Midbrain (tissue), 1 donor: ENCODE measurements around the gene GOLGA5.
"Not testable (repeated sequence)": the region's sequence is repeated elsewhere in the genome, so short reads cannot be mapped to it uniquely, and the experiment has no call there.

Source experiments
- DNase-seq: peaks from one replicate; lab custom pipeline; 2025; lab: John Stamatoyannopoulos, UW

Gene GOLGA5, protein sequence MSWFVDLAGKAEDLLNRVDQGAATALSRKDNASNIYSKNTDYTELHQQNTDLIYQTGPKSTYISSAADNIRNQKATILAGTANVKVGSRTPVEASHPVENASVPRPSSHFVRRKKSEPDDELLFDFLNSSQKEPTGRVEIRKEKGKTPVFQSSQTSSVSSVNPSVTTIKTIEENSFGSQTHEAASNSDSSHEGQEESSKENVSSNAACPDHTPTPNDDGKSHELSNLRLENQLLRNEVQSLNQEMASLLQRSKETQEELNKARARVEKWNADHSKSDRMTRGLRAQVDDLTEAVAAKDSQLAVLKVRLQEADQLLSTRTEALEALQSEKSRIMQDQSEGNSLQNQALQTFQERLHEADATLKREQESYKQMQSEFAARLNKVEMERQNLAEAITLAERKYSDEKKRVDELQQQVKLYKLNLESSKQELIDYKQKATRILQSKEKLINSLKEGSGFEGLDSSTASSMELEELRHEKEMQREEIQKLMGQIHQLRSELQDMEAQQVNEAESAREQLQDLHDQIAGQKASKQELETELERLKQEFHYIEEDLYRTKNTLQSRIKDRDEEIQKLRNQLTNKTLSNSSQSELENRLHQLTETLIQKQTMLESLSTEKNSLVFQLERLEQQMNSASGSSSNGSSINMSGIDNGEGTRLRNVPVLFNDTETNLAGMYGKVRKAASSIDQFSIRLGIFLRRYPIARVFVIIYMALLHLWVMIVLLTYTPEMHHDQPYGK

DNA sequence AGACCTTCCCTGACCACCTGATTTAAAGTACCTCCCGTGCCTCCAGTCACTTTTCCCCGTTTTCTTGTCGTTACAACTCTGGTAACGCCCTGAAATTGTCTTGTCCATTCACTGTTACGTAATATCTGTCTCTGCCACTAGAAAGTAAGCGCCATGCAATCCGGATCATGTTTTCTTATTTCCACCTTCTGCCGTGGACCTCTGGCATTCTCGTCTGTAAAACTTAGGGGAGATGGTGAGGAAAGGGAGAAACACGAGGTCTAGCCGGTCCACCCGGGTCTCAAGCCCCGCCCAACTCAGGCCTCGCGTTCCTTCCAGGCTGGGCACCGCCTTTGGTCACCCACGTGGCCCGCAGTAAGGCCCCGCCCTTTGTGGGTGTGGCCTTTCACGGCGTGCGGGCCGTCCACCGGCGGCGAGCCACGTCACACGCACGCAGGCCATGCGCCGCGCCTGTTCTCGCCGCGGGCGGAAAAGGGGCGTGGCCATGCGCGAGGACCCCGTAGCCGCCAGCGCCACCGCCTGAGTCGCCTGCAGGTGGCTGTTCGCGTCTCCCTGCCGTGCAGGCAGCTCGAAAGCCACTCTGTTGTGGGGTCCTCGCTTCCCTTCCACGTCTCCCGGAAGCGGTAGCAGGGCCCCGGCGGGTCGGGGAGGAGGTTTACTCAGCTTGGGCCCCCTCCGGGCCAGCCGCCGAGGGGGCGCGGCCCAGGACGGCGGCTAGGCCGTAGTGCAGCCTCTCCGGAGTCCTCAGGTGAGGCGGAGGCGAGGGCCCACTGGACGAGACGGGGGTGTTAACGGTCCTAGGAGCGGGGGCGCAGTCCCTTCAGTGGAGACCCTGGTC is at the start of gene GOLGA5:
TSS of gene GOLGA5 (plus strand) at position 597 of the 838 bp plus-strand sequence. CDS start 3,133 bp downstream, outside the sequence.
- peak; percentile 99 for DNase-seq

DNA sequence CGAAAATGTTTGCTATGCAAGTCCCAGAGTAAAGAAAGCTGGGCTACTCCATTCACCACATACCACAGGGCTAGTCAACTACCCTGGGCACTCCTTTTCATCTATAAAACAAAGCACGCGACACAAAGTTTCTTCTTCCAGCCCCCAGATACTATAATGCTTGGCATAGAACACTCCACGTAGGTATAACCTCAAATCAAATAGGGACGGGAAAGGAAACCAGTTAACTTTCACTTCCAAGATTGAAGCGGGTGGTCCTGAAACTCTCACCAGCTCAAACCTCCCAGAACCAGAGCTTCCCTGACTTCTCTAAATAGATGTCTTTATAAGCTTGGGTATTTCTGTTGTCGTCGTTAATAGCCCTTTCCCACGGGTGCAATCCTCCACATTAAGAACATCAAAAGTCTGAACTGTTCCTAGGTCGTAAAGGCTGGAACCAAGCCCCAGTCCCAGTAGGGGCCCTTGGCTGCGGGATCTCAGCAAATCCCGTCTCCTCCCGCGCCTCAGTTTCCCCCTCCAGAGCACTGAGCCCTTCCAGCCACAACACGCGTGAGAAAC is 46.3 kb upstream of the GOLGA5 start:
- DNase-seq: peak; percentile 27

- peak; percentile 97 for DNase-seq
Measured at GRCh38 chr14:92748259-92749016, 45.7 kb upstream of the GOLGA5 start, which contains the start of gene LGMN. TSS of gene LGMN (minus strand) at chr14:92748627. CDS start at chr14:92732786, 15,841 bp downstream.

DNA sequence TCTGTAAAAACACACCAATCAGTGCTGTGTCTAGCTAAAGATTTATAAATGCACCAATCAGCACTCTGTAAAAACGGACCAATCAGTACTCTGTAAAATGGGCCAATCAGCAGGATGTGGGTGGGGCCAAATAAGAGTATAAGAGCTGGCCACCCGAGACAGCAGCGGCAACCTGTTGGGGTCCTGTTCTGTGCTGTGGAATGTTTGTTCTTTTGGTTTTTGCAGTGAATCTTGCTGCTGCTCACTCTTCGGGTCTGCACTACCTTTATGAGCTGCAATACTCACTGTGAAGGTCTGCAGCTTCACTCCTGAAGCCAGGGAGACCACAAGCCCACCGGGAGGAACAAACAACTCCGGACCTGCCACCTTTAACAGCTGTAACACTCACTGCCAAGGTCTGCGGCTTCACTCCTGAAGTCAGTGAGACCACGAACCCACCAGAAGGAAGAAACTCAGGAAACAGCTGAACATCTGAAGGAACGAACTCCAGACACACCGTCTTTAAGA is 43.8 kb upstream of the GOLGA5 start:
- DNase-seq: not testable (repeated sequence)

DNA sequence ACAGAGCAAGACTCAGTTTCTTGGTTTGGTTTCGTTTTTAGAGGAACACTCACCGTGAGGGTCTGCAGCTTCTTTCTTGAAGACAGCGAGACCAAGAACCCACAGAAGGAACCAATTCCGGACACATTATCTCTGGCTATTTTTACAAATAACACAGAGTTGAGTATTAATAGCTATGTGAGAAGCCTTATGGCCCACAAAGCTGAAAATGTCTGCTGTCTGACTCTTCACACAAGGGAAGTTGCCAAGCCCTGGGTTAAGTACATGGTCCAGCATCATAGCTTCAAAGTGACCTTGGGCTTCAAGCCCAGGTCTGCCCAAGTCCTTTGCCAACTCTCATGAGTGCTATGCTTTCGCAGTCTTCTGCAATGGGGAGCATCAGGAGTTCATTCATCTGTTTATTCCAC is 43.1 kb upstream of the GOLGA5 start:
- DNase-seq: no peak

GRCh38 chr14:92751819-92752218 is 42.3 kb upstream of the GOLGA5 start:
- DNase-seq: no peak

- DNase-seq: no peak
Measured at GRCh38 chr14:92753250-92753649, 40.9 kb upstream of the GOLGA5 start.

- no peak for DNase-seq
Measured at GRCh38 chr14:92754966-92755365, 39.1 kb upstream of the GOLGA5 start.

DNA sequence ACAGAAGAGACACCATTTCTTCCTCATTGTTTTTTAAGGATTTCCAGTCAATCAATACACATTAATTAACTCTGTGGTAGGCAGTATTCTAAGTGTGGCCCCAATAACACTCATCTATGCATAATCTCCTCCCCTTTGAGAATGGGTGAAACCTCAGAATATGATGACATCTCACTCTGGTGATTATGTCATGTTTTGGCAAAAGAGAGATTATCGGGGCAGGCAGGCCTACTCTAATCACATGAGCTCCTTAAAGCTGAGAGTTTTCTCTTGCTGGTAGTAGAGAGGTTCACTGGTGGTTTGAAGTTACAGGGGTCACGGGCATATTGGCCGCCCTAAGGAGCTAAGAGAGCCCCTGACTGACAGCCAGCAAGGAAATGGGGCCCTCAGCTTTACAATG is 38.6 kb upstream of the GOLGA5 start:
- DNase-seq: no peak

GRCh38 chr14:92756446-92756845 is 37.7 kb upstream of the GOLGA5 start:
- DNase-seq: no peak

- no peak for DNase-seq
Measured at GRCh38 chr14:92759300-92759678, 34.8 kb upstream of the GOLGA5 start.

- no peak for DNase-seq
Measured at GRCh38 chr14:92759679-92760523, 34.2 kb upstream of the GOLGA5 start.

DNA sequence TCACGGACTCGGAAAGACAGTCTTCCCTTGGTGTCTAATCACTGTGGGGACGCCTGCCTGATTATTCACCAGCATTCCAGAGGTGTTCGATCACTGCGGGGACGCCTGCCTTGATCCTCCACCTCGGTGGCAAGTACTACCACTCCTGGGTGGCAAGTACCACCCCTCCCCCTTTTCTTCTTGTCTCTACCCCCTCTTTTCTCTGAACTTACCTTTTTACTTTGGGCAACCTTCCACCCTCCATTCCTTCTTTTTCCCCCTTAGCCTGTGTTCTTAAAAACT is 33.6 kb upstream of the GOLGA5 start:
- no peak for DNase-seq

DNA sequence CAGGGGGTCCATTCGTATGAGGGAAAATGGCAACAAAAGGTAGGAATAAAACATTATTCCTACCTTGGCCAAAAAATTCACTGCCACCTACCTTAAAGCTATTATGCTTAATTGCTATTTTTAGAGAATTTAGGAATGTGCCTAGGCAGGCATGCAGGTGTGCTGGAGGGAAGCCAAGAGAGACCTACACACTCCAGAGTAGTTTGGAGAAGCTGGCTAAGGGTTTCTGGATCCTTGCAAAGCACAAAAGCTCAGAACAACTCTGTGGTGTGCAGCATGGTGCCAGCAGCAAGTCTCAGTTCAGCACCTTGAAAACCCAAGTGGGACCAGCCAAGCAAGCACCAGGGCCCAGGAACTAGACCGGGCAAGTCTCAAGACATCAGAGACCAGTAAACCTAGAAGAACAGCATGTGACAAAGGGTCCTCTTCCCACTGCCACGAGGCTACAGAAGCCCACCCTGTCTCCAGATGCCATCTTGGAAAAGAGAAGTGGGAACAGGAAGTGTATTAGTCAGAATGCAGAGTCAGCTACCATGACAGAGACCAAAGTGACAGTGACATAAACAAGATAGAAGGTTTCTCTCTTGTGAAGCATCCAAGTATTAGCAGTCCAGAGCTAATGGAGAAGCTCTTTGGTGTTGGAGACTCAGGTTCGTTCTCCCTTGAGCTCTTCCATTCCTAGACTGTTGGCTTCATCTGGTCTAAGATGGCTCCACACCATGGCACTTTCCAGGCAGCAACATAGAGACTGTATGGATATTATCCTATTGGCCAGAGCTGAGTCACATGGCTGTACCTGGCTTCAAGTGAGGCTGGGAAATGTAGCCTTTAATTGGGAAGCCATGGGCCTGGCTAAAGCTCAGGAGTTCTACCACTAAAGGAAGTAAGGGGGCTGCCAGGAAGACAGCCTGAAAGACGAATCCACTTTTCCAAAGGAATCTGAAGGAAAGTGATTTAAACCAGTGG is 30.2 kb upstream of the GOLGA5 start:
- DNase-seq: not testable (repeated sequence)

- DNase-seq: not testable (repeated sequence)
Measured at GRCh38 chr14:92768236-92768635, 25.9 kb upstream of the GOLGA5 start.

DNA sequence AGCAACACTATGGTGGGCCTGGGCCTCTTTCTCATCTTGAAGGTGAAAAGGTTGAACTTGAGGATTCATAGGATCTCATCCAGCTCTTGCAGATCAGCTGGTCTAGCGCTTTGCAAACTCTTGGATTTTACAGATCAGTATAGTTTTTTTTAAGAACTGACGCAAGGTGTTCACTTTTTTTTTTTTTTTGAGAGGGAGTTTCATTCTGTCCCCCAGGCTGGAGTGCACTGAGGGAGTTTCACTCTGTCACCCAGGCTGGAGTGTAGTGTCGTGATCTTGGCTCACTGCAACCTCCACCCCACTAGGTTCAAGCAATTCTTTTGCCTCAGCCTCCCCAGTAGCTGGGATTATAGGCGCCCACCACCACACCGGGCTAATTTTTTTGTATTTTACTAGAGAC is 25.3 kb upstream of the GOLGA5 start:
- DNase-seq: no peak

DNA sequence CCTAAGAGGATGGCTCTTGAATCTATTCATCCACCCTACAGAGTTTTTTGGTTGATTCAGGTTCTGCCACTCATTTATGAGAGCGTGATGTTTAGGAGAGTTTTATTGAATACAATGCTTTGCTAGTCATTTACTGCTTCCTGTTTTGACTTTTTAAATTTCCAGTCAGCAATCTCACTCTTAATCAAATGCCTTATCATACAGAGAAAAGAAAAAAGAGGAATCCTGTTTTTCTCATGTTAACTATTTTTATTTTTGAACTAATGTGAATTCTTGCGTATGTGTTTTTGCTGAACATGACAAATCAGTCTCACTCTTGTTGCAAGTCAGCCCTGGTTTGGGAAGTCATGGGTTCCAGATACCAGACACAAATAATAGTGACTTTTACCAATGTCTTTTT is 23.6 kb upstream of the GOLGA5 start:
- no peak for DNase-seq

DNA sequence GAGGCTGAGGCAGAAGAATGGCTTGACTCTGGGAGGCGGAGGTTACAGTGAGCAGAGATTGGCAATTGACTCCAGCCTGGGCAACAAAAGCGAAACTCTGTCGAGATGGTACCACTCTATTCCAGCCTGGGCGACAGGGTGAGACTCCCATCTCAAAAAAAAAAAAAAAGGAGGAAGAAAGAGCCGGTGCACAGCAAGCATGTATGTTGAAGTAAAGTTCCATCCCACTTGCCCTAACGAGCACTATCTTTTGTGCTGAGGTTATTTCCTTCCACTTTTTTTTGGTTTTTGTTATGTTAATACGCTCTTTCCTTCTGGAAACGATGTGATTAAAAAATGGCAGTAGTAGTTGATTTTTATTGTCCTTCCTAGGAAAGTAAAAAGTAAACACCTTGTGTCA is 19.5 kb upstream of the GOLGA5 start:
- DNase-seq: no peak

DNA sequence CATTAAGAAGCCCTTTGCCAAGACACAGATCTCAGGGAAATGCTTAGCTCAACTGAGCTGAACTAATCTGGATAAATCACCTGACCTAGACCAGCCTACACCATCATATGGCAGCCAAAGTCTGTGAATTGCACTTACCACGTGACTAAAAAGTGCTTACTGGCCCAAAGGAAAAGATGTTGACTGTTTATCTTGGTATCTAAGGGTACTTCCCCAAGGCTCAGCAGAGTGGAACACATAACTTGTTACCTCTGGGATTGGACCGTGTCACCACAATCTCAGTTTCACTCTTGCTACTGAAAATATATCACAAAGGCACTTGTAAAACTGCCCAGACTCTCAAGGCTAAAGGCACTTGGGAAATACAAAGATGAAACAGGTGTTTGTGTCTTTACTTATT is 18.8 kb upstream of the GOLGA5 start:
- not testable (repeated sequence) for DNase-seq
